MCF 10A (cell line): Measurements from ENCODE around the gene ASAP2. TPM values are rescaled to one million over a fixed set of nuclear protein-coding genes. Genes with fewer than 3 reads are reported as not detected.

Source experiments
- BruUV-seq: library from RNA; stranded (reverse); fragments of 400-500 nt; replicated peaks from 2 replicates; lab custom pipeline; 2021; lab: Mats Ljungman, UMichigan
- CTCF ChIA-PET: fragments of 300-600 bp; sonication (Branson Sonifier 250); formaldehyde crosslinking; extraction: SDS; loops from one replicate; lab custom pipeline; 2021; ENCODE audit warnings: antibody characterized with exemption, inconsistent platforms; lab: Yijun Ruan, JAX
- POLR2A ChIA-PET: fragments of 300-600, 350-650 bp; sonication (Branson Sonifier 250); formaldehyde crosslinking; extraction: SDS; loops from one replicate; lab custom pipeline; 2020; ENCODE audit warnings: antibody characterized with exemption, inconsistent platforms; lab: Yijun Ruan, JAX
- DNase-seq: peaks from one replicate; pipeline ENCODE4 v3.0.0-alpha.2; 2018; ENCODE audit not compliant: unreplicated experiment
- H3K27ac Mint-ChIP-seq: one replicate; pipeline ENCODE4 v1.8.0; 2022; ENCODE audit warnings: mild to moderate bottlenecking, low read depth, mixed read lengths; ENCODE audit not compliant: unreplicated experiment
- H3K27me3 Mint-ChIP-seq: one replicate; pipeline ENCODE4 v1.8.0; 2022; ENCODE audit warnings: mixed read lengths; ENCODE audit not compliant: insufficient read depth, unreplicated experiment
- H3K36me3 Mint-ChIP-seq: one replicate; pipeline ENCODE4 v1.8.0; 2022; ENCODE audit warnings: mild to moderate bottlenecking, moderate library complexity, mixed read lengths; ENCODE audit not compliant: insufficient read depth, unreplicated experiment
- H3K4me1 Mint-ChIP-seq: one replicate; pipeline ENCODE4 v1.8.0; 2022; ENCODE audit warnings: mixed read lengths; ENCODE audit not compliant: insufficient read depth, unreplicated experiment
- H3K4me3 Mint-ChIP-seq: one replicate; pipeline ENCODE4 v1.8.0; 2022; ENCODE audit warnings: mild to moderate bottlenecking, moderate library complexity, mixed read lengths; ENCODE audit not compliant: unreplicated experiment
- H3K9me3 Mint-ChIP-seq: one replicate; pipeline ENCODE4 v1.8.0; 2022; ENCODE audit warnings: mixed read lengths; ENCODE audit not compliant: unreplicated experiment
- intact Hi-C: fragments of 100-400 bp; cut with micrococcal nuclease; formaldehyde crosslinking; loops from 2 replicates; pipeline ENCODE4 v1.14.1; 2022
- total RNA-seq: library from RNA; stranded (reverse); gene quantifications from 2 replicates; pipeline ENCODE4 v1.2.3, GENCODE V29; 2022
- TF ChIP-seq, protein P1 (sequence below): fragments of 200-600 bp; IDR thresholded peaks from one replicate; pipeline ENCODE4 v1.8.0; 2022; ENCODE audit warnings: antibody characterized with exemption, mild to moderate bottlenecking; ENCODE audit not compliant: unreplicated experiment

The ASAP2 gene
- total RNA-seq, 1 experiment from 2014 or later, result 80.8 TPM

DNA sequence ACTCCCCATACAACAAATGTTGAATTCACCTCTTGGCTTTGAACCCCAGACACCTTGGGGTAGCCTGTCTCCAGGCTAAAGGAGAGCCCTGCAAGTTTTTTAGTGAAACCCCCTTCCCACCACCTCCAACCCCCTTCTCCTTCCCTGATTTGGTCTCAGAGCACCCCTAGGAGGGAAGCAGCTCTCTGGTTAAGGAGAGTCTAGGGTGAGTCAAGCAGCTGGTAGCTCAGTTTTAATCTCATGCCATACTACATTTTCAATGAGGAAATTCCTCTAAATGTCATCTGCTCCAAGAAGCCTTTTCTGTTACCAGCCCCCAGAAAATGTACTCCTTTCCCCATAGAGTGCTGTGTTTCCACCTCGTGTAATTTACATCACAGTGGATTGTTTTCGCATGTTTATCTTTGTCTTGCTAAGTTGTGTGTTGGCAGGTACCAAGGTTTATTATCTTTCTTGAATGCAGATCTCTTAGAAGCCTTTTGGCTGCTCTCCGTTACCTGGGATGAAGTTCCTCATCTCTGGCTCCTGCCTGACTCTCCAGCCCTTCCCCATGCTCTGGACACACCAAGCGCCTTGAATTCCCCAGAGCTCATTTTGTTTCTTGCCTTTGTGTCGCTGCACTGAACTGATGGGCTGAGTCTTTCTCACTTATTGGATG lies 82.2 kb downstream of the ASAP2 start:
- H3K27ac Mint-ChIP-seq, result peak overlapping the region; percentile 84
- H3K4me1 Mint-ChIP-seq, result peaks cover 54% of the 10 kb centered on the region
- CTCF ChIA-PET, result interaction anchor here (0.6 to 2.1 kb wide), 13 partner anchors 9 to 510 kb away, joined by 3 to 11 read pairs (median 4); no protein-coding TSS in a partner anchor
- POLR2A ChIA-PET, result interaction anchor here (0.6 to 6.8 kb wide), 16 partner anchors 9 to 111 kb away, joined by 3 to 98 read pairs (median 6); partner anchors contain the start of gene ASAP2
- BruUV-seq, result no TSS peak
- intact Hi-C loops, result no loop called here
- DNase-seq, result no peak
- peaks cover 17% of the 10 kb centered on the region for H3K36me3 Mint-ChIP-seq
- TF ChIP-seq, protein P1, sequence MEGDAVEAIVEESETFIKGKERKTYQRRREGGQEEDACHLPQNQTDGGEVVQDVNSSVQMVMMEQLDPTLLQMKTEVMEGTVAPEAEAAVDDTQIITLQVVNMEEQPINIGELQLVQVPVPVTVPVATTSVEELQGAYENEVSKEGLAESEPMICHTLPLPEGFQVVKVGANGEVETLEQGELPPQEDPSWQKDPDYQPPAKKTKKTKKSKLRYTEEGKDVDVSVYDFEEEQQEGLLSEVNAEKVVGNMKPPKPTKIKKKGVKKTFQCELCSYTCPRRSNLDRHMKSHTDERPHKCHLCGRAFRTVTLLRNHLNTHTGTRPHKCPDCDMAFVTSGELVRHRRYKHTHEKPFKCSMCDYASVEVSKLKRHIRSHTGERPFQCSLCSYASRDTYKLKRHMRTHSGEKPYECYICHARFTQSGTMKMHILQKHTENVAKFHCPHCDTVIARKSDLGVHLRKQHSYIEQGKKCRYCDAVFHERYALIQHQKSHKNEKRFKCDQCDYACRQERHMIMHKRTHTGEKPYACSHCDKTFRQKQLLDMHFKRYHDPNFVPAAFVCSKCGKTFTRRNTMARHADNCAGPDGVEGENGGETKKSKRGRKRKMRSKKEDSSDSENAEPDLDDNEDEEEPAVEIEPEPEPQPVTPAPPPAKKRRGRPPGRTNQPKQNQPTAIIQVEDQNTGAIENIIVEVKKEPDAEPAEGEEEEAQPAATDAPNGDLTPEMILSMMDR, result no peak
- no peaks in the 10 kb centered on the region for H3K9me3 Mint-ChIP-seq
- H3K4me3 Mint-ChIP-seq, result peak overlapping the region; percentile 50
- H3K27me3 Mint-ChIP-seq, result no peaks in the 10 kb centered on the region

DNA sequence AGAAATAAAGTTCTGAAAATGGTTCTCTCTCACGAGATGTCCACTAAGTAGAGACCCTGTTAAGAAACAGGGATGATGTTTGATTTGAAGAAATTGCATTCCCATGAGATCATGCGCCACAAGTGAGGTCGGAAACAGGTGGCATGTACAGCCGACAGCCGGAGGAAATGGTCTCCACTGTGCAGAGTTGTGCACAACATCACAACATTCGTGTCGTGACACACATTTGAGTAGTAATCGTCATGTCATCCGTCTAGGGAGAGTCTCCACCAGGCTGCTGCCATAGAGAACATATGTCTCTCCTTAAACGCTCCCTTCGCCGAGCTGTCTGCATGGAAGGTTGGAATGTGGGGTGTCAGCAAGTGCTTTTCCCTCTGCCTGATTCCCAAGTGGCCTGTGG lies 84.7 kb downstream of the ASAP2 start:
- no peak overlapping the region for H3K27ac Mint-ChIP-seq
- no TSS peak for BruUV-seq
- TF ChIP-seq, protein P1, result no peak
- no peaks in the 10 kb centered on the region for H3K9me3 Mint-ChIP-seq
- POLR2A ChIA-PET, result interaction anchor here (1.1 kb wide), 2 partner anchors 9 to 11 kb away, joined by 3 to 4 read pairs; no protein-coding TSS in a partner anchor
- no peaks in the 10 kb centered on the region for H3K27me3 Mint-ChIP-seq
- H3K36me3 Mint-ChIP-seq, result peaks cover 25% of the 10 kb centered on the region
- no peak overlapping the region for H3K4me3 Mint-ChIP-seq
- CTCF ChIA-PET, result interaction anchor here (0.6 to 2.1 kb wide), 2 partner anchors 60 to 422 kb away, joined by 4 read pairs; no protein-coding TSS in a partner anchor
- no peak for DNase-seq
- H3K4me1 Mint-ChIP-seq, result peaks cover 42% of the 10 kb centered on the region
- intact Hi-C loops, result no loop called here

DNA sequence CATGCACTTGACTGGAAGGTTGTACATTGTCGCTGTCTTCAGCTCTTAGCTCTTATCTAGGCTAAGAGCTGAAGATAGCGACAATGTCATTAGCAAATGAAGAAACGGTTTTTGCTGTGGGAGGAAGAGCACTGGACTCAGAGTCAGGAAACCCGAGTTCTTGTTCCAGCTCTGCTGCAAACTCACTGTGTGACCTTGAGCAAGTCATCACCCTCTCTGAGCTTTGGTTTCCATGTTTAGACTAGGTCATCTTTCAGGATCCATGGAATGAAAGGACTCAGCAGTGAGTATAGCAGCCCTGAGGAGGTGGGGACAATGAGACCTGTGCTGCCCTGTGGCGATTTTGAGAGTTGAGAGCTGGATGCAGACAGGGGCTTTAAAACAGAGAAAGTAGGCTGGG lies 85.3 kb downstream of the ASAP2 start:
- H3K4me3 Mint-ChIP-seq, result no peak overlapping the region
- H3K27ac Mint-ChIP-seq, result no peak overlapping the region
- H3K9me3 Mint-ChIP-seq, result no peaks in the 10 kb centered on the region
- TF ChIP-seq, protein P1, result no peak
- H3K27me3 Mint-ChIP-seq, result no peaks in the 10 kb centered on the region
- ChIA-PET POLR2A (interaction anchor here (1.1 kb wide), 2 partner anchors 9 to 10 kb away, joined by 3 to 4 read pairs; no protein-coding TSS in a partner anchor), CTCF (interaction anchor here (0.6 kb wide), 1 partner anchor 423 kb away, joined by 4 read pairs; no protein-coding TSS in a partner anchor)
- intact Hi-C loops, result no loop called here
- peaks cover 30% of the 10 kb centered on the region for H3K36me3 Mint-ChIP-seq
- no TSS peak for BruUV-seq
- H3K4me1 Mint-ChIP-seq, result peaks cover 37% of the 10 kb centered on the region
- no peak for DNase-seq

DNA sequence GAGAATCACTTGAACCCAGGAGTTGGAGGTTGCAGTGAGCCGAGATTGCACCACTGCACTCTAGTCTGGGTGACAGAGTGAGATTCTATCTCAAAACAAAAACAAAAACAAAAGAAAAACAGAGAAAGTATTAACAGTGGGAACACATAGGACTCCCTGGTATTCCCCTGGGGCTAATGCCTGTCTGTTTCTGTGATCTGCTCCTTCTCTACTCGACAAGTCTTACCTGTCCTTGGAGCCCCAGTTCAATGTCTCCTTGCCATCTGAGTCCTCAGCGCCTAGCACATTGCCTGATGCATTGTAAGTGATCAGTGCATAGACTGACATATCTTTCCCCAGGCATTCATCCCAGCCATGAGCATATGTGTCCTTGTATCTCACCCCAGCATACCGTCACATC lies 85.8 kb downstream of the ASAP2 start:
- no peak overlapping the region for H3K4me3 Mint-ChIP-seq
- H3K36me3 Mint-ChIP-seq, result peaks cover 30% of the 10 kb centered on the region
- H3K9me3 Mint-ChIP-seq, result no peaks in the 10 kb centered on the region
- peak overlapping the region; percentile 39 for H3K27ac Mint-ChIP-seq
- ChIA-PET CTCF (no interaction called here), POLR2A (interaction anchor here (1.1 kb wide), 2 partner anchors 8 to 10 kb away, joined by 3 to 4 read pairs; no protein-coding TSS in a partner anchor)
- peaks cover 31% of the 10 kb centered on the region for H3K4me1 Mint-ChIP-seq
- no TSS peak for BruUV-seq
- TF ChIP-seq, protein P1, result no peak
- no peaks in the 10 kb centered on the region for H3K27me3 Mint-ChIP-seq
- no peak for DNase-seq
- intact Hi-C loops, result no loop called here
